ENCODE data around the gene TTN. TPM values are rescaled to one million over a fixed set of nuclear protein-coding genes. Genes with fewer than 3 reads are reported as not detected.

Gene TTN
- total RNA-seq, 4 donors from 2014 or later: 7.6 to 104 (median 10.6) TPM

GRCh38 chr2:178689808-178690207 lies 117.4 kb downstream of the TTN start:
- Histone ChIP-seq H3K36me3 (no peaks in the 10 kb centered on the region), H3K27ac (no peak overlapping the region), H3K9me3 (no peaks in the 10 kb centered on the region), H3K27me3 (no peaks in the 10 kb centered on the region), H3K4me3 (no peak overlapping the region), H3K4me1 (no peaks in the 10 kb centered on the region)
- TF ChIP-seq CTCF (IDR thresholded peaks at IDR 0.05) (no peak), POLR2A (IDR thresholded peaks at IDR 0.05) (no peak)
- DNase-seq: no peak

GRCh38 chr2:178683877-178684276 lies 123.3 kb downstream of the TTN start:
- no peaks in the 10 kb centered on the region for H3K36me3 ChIP-seq
- no peak overlapping the region for H3K27ac ChIP-seq
- H3K4me3 ChIP-seq: no peak overlapping the region
- H3K27me3 ChIP-seq: no peaks in the 10 kb centered on the region
- DNase-seq: no peak
- TF ChIP-seq POLR2A (IDR thresholded peaks at IDR 0.05) (no peak), CTCF (IDR thresholded peaks at IDR 0.05) (no peak)
- no peaks in the 10 kb centered on the region for H3K9me3 ChIP-seq
- no peaks in the 10 kb centered on the region for H3K4me1 ChIP-seq

- Histone ChIP-seq H3K4me1 (no peaks in the 10 kb centered on the region), H3K27ac (no peak overlapping the region), H3K9me3 (no peaks in the 10 kb centered on the region), H3K36me3 (no peaks in the 10 kb centered on the region), H3K4me3 (no peak overlapping the region), H3K27me3 (no peaks in the 10 kb centered on the region)
- TF ChIP-seq CTCF (IDR thresholded peaks at IDR 0.05) (no peak), POLR2A (IDR thresholded peaks at IDR 0.05) (no peak)
- no peak for DNase-seq
These were observed 126.1 kb downstream of the TTN start for GRCh38 chr2:178681081-178681480.

- no peak overlapping the region for H3K27ac ChIP-seq
- H3K4me1 ChIP-seq: no peaks in the 10 kb centered on the region
- no peak overlapping the region for H3K4me3 ChIP-seq
- H3K9me3 ChIP-seq: no peaks in the 10 kb centered on the region
- TF ChIP-seq POLR2A (IDR thresholded peaks at IDR 0.05) (no peak), CTCF (IDR thresholded peaks at IDR 0.05) (no peak)
- no peaks in the 10 kb centered on the region for H3K36me3 ChIP-seq
- H3K27me3 ChIP-seq: no peaks in the 10 kb centered on the region
- DNase-seq: no peak
These were observed 127.3 kb downstream of the TTN start for GRCh38 chr2:178679891-178680290.

GRCh38 chr2:178677599-178677998 lies 129.6 kb downstream of the TTN start:
- Histone ChIP-seq H3K27ac (no peak overlapping the region), H3K27me3 (no peaks in the 10 kb centered on the region), H3K9me3 (no peaks in the 10 kb centered on the region), H3K4me1 (no peaks in the 10 kb centered on the region), H3K36me3 (no peaks in the 10 kb centered on the region), H3K4me3 (no peak overlapping the region)
- TF ChIP-seq POLR2A (IDR thresholded peaks at IDR 0.05) (no peak), CTCF (IDR thresholded peaks at IDR 0.05) (no peak)
- no peak for DNase-seq

GRCh38 chr2:178676046-178676445 lies 131.2 kb downstream of the TTN start:
- Histone ChIP-seq H3K4me1 (no peaks in the 10 kb centered on the region), H3K27me3 (no peaks in the 10 kb centered on the region), H3K36me3 (no peaks in the 10 kb centered on the region), H3K9me3 (no peaks in the 10 kb centered on the region), H3K27ac (no peak overlapping the region), H3K4me3 (no peak overlapping the region)
- TF ChIP-seq POLR2A (IDR thresholded peaks at IDR 0.05) (no peak), CTCF (IDR thresholded peaks at IDR 0.05) (no peak)
- DNase-seq: no peak
